Cardiac septum (tissue), 1 donor: ENCODE results near the gene POMP. TPM values are rescaled to one million over a fixed set of nuclear protein-coding genes. Genes with fewer than 3 reads are reported as not detected.

Source experiments
- DNase-seq: peaks from one replicate; pipeline ENCODE4 v3.0.0-alpha.2; 2020; ENCODE audit warnings: low spot score
- intact Hi-C: fragments of 100-400 bp; cut with DNase I; formaldehyde crosslinking; loops from one replicate; pipeline ENCODE4 v1.14.0; 2022
- total RNA-seq: library from RNA; stranded (reverse); fragmentation: NEBNext Ultra II Directional; extraction: Animal tissue kit (Norgen Biotek cat#: 25700); gene quantifications from one replicate; pipeline ENCODE4 v1.2.1, GENCODE V29; 2021
- donor health status: DM: no; HTN: no; CAD: no.

The POMP gene
- total RNA-seq, 1 donor from 2014 or later: 82.8 TPM

DNA sequence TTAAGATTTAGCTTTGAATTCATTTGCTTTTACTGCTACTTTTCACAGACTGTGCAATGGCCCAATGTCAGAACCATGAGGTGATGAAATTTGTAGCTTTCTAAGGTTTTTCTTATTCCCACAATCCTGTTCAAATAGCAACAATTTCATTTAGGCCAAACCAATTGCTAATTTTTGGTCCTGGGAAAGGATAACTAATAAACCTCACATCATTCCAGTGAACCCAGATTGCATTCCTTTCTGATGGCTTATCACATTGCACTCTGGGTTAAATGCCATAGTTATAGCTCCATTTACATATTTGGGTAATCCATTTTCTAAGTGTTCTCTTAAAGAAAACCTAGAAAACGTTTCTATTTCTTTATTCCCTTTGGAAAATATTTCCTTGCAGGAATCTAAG lies 22.9 kb upstream of the POMP start:
- intact Hi-C loops: loop anchor here (5.0 kb wide), 1 partner anchor 104 kb away; no protein-coding TSS in a partner anchor
- DNase-seq: no peak

DNA sequence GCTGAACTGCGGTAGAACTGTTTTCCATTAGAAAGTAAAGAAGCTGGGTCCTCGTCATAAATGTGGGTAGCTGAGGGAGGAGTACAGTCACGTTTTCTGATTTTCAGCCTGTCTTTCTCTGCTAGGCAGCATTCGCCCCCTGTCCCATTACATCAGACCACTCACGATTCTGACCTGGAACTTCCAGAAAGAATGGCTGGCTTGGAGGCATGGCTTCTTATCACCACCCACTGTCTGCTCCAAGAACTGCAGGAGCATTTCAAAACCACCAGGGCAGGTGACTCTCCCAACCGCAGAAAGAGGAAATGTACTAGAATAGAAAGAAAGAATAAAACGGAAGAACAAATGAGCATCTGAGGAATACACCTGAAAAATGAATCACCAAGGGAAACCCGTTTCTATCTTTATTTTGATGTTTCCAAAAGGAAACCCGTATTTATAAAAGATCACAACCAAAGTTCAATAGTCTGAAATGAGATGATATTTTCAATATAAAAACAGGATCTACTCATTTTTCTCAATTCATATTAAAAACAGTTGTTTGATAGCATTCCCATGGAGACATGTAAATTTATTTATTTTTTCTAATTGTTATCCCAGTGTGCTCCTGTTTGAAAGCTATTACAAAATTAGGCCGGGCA lies 22.1 kb upstream of the POMP start:
- no peak for DNase-seq
- intact Hi-C loops: loop anchor here (5.0 kb wide), 1 partner anchor 104 kb away; no protein-coding TSS in a partner anchor

DNA sequence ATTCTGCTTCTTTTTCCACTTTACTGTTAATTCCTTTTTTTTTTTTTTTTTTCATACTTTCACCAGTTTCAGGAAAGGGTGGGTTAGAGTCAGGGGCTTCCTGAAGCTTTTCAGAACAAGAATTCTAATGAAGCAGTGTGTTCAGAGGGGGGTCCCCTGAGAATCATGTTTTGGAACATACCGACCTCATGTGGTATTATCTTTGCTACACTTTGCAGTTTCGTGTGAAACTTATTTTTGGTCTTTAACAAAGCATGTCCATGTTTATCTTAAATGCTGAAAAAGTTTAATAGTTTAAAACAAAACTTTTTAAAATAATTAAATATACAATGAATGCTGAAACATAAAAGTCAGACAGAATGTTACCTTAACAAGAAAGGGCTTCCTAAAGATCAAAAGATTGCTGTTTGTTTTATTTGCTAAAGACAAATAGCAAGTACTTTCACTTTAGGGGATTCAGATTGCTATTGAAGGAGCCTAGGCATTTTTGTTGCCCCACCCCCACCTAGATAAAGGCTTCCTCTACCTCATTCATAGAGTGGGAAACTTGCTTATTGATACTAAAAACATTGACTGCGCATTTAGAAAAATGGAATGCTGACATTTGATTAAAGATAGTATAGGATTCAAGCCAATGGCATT lies 21.1 kb upstream of the POMP start:
- intact Hi-C loops: loop anchor here (5.0 kb wide), 1 partner anchor 106 kb away; no protein-coding TSS in a partner anchor
- no peak for DNase-seq

DNA sequence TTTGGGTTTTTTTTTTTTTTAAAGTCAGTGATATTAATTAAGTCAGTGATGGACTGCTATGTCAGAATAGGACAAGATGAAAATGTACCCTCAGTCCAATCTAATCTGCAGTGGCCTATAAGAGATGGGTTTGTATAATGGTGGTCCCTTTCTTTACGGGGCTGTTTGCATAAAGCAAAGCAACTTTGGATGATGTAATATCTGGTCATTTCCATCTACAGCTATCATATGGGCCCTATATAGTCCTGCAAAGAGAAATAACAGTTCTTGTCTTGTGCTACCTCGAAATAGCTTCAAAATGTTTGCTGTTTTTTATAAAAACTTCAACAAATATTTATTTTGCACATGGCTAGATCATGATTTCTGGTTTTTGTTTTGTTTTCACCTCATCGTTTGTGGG lies 20.2 kb upstream of the POMP start:
- no peak for DNase-seq
- intact Hi-C loops: loop anchor here (5.0 kb wide), 1 partner anchor 106 kb away; no protein-coding TSS in a partner anchor

DNA sequence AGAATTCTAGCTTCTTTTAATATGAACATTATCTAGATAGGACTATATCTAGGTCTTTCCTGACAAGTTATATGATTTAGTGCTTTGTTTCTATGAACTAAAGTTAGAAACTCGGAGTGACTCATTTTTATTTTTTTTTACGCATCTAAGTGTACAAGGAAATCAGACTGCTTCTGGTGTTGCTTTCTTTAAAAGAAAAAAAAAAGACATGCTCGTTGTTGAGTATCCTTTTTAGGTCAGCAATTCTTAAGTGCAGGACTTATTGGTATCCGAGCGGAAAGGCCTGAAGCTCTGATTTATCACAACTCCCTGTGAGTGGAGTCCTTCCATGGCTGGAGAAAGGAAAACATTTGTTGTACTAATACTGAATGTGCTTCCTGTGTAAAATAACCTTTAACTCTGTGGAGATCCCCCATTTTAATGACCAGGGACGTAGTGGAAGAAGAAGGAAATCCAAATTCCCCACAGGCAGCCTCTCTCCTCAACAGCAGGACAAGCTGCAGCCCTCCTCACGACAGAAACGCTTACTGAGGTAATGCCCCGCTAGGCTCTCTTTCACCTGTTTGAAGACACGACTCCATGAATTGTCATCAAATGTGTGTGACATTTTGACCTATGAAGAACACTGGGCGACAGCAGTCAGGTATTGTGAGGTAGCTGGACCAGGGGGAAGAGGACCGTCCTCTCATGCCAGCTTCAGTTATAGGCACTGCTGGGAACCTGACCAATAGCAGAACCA lies 17.9 kb upstream of the POMP start:
- no peak for DNase-seq
- intact Hi-C loops: no loop called here

DNA sequence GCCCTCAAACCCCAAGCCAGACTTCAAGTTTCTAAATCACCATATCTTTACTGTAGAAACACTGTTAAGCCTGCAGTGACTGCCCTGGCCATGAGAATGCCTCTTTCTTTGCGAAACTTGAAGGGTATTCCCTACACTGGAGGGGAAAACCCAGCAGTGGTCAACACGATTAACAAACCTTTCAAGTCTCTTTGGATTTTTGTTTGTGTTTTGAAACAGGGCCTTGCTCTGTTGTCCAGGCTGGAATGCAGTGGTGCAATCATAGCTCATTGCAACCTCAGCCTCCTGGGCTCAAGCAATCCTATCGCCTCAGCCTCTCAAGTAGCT lies 17.4 kb upstream of the POMP start:
- intact Hi-C loops: no loop called here
- no peak for DNase-seq

DNA sequence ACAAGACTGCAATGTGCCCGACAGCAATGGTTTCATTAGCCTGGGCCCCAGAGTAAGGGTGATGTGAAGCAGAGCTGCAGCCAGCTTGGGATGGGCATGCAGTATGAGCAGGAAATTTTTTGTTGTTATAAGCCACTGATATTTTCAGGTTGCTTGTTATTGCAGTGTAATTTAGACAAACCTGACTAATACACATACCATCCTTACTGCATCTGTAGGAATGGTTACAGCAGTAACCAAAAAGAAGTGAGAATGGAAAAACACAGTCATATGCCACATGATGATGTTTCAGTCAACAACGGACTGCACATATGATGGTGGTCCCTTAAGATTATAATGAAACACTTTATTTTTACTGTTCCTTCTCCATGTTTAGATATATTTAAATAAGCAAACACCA lies 8.6 kb upstream of the POMP start:
- no peak for DNase-seq
- intact Hi-C loops: no loop called here

DNA sequence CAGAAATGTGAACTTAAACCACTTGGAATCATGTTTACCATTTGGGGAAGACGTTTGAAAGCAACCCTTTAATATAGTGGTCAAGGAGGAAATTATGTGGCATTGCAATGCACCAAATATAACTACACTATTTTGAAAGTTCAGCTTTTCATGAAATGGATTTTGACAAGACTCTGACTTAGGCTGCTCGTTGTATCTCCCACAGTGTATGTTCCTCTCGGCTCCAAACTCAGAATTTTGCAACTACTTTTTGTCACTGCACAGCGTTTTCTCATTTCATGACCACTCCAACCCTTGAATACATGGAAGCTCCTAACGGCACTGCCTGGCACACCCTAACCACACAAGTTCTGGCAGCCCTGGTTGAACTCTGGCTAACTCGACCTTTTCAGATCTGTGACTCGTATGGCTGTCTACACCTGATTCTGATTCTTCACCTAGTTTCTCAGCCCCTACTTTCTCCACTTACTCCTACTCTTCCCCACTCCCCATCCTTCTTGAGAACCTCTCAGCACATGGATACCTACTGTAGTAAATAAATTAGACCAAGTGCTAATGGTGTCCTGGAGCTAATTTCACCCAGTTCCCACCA lies 7.0 kb upstream of the POMP start:
- intact Hi-C loops: no loop called here
- no peak for DNase-seq

DNA sequence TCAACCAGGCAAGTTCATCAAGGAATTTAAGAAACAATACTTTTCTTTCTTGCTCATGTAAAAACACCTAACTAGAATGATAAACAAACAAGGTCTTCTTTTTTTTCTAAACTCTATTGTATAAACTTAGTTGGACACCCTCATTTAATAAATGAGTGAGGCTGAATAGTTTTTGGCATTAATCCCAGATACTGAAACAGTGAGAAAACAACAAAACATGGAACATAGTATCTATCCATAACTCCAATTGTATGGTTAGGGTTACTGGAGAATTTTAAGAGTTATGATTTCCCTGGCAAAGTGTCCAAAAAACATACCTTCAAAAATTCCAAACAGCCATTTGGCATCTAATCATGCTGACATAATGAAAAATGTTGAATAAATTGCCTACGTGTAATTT lies 5.8 kb upstream of the POMP start:
- intact Hi-C loops: no loop called here

DNA sequence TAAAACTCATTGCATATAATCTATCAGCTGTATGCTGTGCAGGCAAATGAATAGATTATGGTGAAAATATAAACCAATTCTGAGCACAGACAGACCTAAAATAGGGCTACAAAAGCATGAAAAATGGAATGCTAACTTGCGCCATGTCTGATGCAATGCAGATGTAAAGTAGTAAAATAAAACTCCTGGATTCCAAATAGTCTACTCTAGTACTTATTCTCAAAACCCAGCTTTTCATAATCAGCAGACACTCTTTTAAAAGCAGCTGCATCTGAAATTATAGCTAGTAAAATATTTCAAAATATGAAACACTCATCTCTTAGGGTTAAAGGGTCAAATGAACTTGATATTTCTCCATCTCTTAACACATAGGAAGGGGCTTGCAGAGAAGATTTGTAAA lies 4.7 kb upstream of the POMP start:
- intact Hi-C loops: no loop called here
- no peak for DNase-seq

More for the DNA sequence above, 5.8 kb upstream of the POMP start:
- no peak for DNase-seq

DNA sequence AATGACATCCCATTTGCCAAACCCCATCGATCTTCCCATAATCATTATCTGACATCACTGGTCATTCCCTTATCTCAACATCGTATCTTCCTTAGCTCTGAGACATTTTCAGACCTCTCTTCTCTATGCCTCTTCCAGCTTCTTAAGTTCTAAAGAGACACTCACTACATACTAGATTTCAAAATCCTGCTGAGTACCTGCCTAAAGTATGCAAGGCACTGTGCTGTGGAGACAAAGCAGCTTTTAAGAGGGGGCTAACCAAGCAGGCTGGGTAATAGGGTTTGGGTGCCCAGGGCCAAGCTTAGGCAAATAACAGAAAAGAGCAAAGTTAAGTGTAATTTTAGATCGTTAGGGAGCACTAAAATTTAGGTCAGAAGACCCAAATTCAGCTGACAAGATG lies 3.4 kb upstream of the POMP start:
- intact Hi-C loops: loop anchor here (5.0 kb wide), 1 partner anchor 62 kb away; the partner anchor contains the start of gene SLC46A3
- no peak for DNase-seq

DNA sequence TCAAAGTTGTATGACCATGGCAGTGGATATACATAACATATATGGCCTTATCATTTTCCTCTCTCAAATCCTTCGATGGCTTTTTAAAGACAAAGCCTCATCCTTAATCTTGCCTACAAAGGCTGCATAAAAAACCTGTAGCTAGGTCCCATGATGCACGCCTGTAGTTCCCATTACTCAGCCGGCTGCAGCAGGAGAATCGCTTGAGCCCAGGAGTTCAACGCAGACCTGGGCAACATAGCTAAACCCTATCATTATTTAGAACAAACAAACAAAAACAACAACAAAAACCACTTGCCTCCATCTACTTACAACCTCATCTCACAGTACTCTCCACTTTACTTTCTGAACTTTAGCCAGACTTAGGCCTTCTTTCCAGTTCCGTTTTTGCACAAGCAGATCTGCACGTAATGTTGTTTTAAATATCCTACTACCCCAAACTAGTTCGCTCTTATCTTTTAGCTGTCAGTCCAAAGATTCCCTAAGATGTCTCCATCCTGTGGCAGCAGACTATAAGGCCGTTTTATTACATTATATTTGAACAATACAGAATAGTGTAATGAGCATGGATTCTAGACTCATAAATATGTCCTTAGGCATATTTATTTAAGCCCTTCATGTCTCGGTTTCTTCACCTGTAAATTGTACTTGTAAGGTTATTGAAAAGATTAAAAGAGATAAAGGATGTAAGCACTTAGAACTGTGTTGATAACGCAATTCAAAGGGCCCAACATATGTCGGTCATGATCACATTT lies 969 bp upstream of the POMP start:
- no peak for DNase-seq
- intact Hi-C loops: loop anchor here (5.0 kb wide), 1 partner anchor 59 kb away; the partner anchor contains the start of gene SLC46A3

DNA sequence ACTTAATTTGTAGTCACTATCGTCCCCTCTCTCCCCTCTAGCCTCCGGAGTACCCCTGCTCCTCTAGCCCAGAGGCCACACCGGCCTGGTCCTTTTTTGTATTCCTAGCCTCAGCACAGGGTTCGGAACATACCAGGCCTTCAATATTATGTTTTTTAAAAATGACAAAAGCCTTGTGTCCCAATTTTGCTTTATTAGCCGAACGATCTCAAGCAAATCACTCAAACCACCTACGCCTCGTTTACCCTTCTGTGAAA lies 463 bp upstream of the POMP start:
- intact Hi-C loops: loop anchor here (5.0 kb wide), 1 partner anchor 59 kb away; the partner anchor contains the start of gene SLC46A3
- no peak for DNase-seq

DNA sequence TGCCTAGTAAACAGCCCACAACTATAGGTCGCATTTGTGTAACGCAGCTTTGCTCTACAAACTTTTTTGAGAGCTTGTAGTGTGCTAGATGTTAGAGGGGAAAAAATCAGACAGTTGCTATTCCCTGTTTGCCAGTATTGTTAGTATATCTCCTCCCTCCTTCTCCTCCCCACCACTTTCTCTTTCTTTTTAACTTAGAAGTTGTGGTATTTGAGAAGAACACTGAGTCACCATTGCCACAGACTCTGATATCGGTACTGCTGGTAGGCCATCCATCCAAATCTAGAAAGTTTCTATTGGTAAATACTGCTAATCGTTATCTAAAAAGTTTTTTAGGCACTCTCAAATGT lies 666 bp downstream of the POMP start:
- intact Hi-C loops: loop anchor here (5.0 kb wide), 1 partner anchor 58 kb away; the partner anchor contains the start of gene SLC46A3
- DNase-seq: no peak

DNA sequence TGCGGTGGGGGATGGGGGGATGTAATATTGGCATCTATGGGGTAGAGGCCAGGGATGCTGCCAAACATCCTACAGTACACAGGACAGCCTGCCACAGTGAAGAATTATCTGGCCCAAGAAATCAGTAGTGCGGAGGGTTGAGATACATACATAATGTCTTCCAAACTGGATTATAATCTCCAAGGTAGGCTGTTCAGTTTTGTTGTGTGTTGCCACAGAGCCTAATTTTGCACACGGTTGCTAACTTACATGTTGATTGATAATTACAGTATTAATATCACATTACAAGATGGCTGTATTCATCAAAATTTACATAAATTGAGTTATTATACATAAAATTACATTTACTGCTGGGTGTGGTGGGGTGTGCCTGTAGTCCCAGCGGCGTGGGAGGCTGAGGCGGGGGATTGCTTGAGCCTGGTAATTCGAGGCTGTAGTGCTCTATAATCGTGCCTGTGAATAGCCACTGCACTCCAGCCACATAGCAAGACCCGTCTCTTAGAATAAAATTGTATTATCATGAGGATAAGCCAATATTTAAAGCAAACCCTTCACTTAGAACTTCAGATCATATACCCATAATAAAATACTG lies 8.1 kb downstream of the POMP start:
- DNase-seq: no peak
- intact Hi-C loops: no loop called here

DNA sequence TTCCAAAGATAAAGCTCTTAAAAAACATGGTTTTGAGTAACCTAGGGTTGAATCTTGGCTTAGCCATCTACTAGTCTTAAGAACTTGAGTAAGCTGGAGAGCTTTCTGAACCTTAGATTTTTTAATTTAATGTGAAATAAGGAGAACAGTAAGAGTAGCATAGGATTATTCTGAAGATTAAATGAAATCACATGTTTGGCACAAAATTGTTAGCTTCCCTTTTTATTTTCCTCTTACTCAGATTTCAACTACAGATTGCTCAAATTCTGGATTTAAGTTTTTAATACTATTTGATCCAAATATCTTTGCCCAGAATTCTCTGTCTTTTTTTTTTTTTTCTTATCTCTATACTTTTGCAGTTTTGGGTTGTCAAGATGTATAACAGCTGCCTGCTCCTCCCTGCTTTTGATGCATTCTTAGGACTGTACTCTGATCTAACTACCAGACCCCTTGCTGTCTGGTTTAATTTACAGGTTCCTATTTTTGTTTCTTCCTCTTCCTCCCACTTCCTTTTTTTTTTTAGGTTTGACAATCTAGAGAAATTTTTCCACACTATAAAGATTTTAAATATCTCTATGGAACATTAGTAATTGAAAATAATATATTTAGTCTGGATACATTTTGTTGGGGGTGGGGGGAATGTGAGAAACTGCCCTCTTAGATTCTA lies 12.3 kb downstream of the POMP start:
- DNase-seq: no peak
- intact Hi-C loops: no loop called here

DNA sequence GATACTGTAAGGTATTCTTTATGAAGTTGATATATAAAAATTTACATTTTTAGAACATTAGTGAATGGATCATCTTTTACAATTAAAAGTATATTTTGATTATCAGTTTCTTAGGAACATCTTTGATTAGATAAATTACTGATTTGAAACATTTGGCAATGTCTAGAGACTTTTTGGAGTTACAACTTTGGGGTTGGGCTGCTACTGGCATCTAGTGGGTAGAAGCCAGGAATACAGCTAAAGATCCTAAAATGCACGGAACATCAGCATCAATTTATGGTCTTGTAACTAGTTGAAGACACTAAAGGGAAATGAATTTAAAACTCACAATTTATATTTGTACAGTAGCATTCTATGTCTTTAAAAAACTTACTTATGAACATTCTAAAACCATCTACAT lies 19.9 kb downstream of the POMP start:
- intact Hi-C loops: no loop called here
- no peak for DNase-seq

DNA sequence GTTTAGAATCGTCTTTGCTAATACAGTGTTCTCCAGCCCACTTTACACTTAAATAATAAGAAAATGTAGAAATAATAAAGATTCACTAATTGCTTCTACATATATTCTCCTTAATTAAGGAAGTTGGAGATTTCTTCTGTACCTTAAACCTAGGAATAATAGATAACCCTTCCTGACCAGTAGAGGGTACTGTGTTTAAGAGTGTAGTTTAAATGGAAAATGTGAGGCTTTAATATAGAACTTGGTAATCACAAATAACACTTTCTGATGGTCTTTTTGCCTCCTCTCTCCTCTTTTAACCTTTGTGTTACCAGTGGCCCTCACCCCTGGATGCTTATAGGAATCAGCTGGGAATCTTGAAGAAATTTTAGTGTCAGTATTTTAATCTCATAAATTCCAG lies 20.7 kb downstream of the POMP start:
- intact Hi-C loops: loop anchor here (5.0 kb wide), 1 partner anchor 118 kb away; no protein-coding TSS in a partner anchor

DNA sequence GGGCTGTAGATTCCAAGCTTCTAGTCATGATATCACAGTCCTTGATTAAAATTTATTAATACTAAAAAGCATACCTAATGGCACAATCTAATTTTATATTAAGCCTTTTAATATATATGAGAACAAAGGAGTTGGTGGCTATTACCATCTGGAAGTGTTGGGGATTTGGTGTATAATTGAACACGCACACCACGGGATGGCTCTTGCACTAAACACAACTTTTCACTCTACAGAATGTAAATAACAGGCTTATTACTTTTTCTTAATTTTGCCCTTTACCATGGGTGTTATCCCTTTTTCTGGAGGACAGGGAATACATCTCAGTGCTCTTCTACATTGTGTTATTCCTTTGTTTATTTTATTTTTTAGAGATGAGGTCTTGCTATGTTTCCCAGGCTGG lies 21.6 kb downstream of the POMP start:
- intact Hi-C loops: loop anchor here (5.0 kb wide), 1 partner anchor 117 kb away; no protein-coding TSS in a partner anchor

More for the DNA sequence above, 20.7 kb downstream of the POMP start:
- DNase-seq: no peak

More for the DNA sequence above, 21.6 kb downstream of the POMP start:
- DNase-seq: no peak
